Measurements from ENCODE around the gene SEPHS1.

DNA sequence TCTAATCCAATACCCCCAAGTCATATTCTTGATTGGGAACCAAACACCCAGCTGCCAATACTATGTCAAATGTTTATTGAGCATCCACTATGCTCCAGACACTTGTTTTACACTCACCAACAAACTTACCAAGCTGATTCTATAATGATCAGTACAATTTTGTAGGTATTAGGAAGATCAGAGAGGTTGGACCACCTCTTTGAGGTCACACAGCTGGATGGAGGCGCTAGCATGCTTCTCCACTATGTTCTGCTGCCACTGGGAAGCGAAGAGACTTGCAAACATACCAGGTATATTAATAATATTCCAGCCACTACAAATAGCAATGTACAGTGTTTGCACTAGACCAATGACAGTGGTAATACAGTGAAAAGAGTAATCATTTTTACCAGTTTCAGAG, 25.6 kb upstream of the SEPHS1 start:
- TF ChIP-seq POLR2A (IDR thresholded peaks at IDR 0.05; ENCODE audit: low read depth, low read length) (no peak), TAF1 (IDR thresholded peaks at IDR 0.05; ENCODE audit: low read depth, low read length) (no peak), POLR2AphosphoS5 (IDR thresholded peaks at IDR 0.05; ENCODE audit: low read depth, low read length) (no peak), PAX5 (IDR thresholded peaks at IDR 0.05; ENCODE audit: insufficient read depth, low read length, severe bottlenecking) (no peak), SPI1 (IDR thresholded peaks at IDR 0.05; ENCODE audit: low read depth, low read length) (no peak), POU2F2 (IDR thresholded peaks at IDR 0.05; ENCODE audit: low read depth, low read length) (no peak)
